ENCODE results near the gene NRN1. TPM values are rescaled to one million over a fixed set of nuclear protein-coding genes. Genes with fewer than 3 reads are reported as not detected.
A peak's percentile ranks its signal among the peaks of the same experiment; 100 is the strongest.

Gene NRN1
- total RNA-seq: 1 to 10 TPM; 1.8 to 9.6 (median 4.0) TPM
- 10 to 100 TPM in 1 of 2 donors, 1 to 10 TPM in 1; 9.4 to 31.9 TPM for polyA plus RNA-seq
- long read RNA-seq, donor 1, transcript NRN1-201 (3 exons, 1,624 nt): major isoform, 9 of 14 reads
- long read RNA-seq, donor 1, partial matches to known transcripts: 2 of 14 reads
- long read RNA-seq, donor 1, other reads (novel, unspliced or antisense): 1 of 14 reads
- long read RNA-seq, donor 2, partial matches to known transcripts: 0 of 1 reads
- long read RNA-seq, donor 2, other reads (novel, unspliced or antisense): 0 of 1 reads
- long read RNA-seq, donor 3, partial matches to known transcripts: 2 of 8 reads
- long read RNA-seq, donor 3, other reads (novel, unspliced or antisense): 2 of 8 reads

- Histone ChIP-seq H3K9me3 (peaks cover 0 to 3% of the 10 kb centered on the region in 2 donors), H3K4me1 (ENCODE audit: insufficient read depth) (peaks cover 6% of the 10 kb centered on the region), H3K36me3 (no peaks in the 10 kb centered on the region), H3K27ac (no peak within 1 kb of the TSS), H3K4me3 (peak within 1 kb of the TSS; percentile 10), H3K27me3 (no peaks in the 10 kb centered on the region)
- TF ChIP-seq EP300 (IDR thresholded peaks at IDR 0.05) (no peak), POLR2A (IDR thresholded peaks at IDR 0.05) (no peak), CTCF (IDR thresholded peaks at IDR 0.05) (no peak)
- WGBS, 3 donors: 4 to 6% (median 6%) methylated on average over 50 to 51 of the region's 51 CpGs
- no peak for DNase-seq
- intact Hi-C loops (cut with DNase I): no loop called here
Observed at GRCh38 chr6:6006428-6007365, at the start of gene NRN1. Gene NRN1, minus strand, starts transcription at chr6:6006925. Its CDS starts 176 bp downstream, at chr6:6006749.

- WGBS, 3 donors: 27 to 41% (median 37%) methylated on average over 3 of the region's 3 CpGs
- intact Hi-C loops (cut with DNase I): loop anchor here in 1 of 4 donors (10.0 kb wide), 1 partner anchor 493 kb away; no protein-coding TSS in a partner anchor
- no peak overlapping the region for H3K27ac ChIP-seq
Observed at GRCh38 chr6:6052216-6052615, 45.5 kb upstream of the NRN1 start.

GRCh38 chr6:6046716-6047115 lies 40.0 kb upstream of the NRN1 start:
- no peak for TF ChIP-seq EP300 (IDR thresholded peaks at IDR 0.05)
- TF ChIP-seq POLR2A (IDR thresholded peaks at IDR 0.05): no peak
- TF ChIP-seq CTCF (IDR thresholded peaks at IDR 0.05): no peak
- Histone ChIP-seq H3K9me3 (no peaks in the 10 kb centered on the region), H3K36me3 (no peaks in the 10 kb centered on the region), H3K27ac (no peak overlapping the region), H3K4me1 (ENCODE audit: insufficient read depth) (no peaks in the 10 kb centered on the region), H3K27me3 (no peaks in the 10 kb centered on the region), H3K4me3 (no peak overlapping the region)
- DNase-seq: no peak
- WGBS, 3 donors: 73 to 85% (median 77%) methylated on average over 2 of the region's 2 CpGs
- intact Hi-C loops (cut with DNase I): no loop called here

More at GRCh38 chr6:6052216-6052615, 45.5 kb upstream of the NRN1 start:
- no peak for DNase-seq
- no peaks in the 10 kb centered on the region for H3K4me1 ChIP-seq (ENCODE audit: insufficient read depth)
- no peak overlapping the region for H3K4me3 ChIP-seq
- H3K27me3 ChIP-seq: no peaks in the 10 kb centered on the region
- no peak for TF ChIP-seq CTCF (IDR thresholded peaks at IDR 0.05)
- TF ChIP-seq EP300 (IDR thresholded peaks at IDR 0.05): no peak
- no peak for TF ChIP-seq POLR2A (IDR thresholded peaks at IDR 0.05)
- no peaks in the 10 kb centered on the region for H3K36me3 ChIP-seq
- no peaks in the 10 kb centered on the region for H3K9me3 ChIP-seq

GRCh38 chr6:6039946-6040509 lies 33.3 kb upstream of the NRN1 start:
- no peak overlapping the region for H3K27ac ChIP-seq
- no peaks in the 10 kb centered on the region for H3K9me3 ChIP-seq
- 66 to 78% (median 68%) methylated on average over 3 of the region's 3 CpGs for WGBS, 3 donors
- H3K4me3 ChIP-seq: no peak overlapping the region
- TF ChIP-seq POLR2A (IDR thresholded peaks at IDR 0.05) (no peak), CTCF (IDR thresholded peaks at IDR 0.05) (no peak), EP300 (IDR thresholded peaks at IDR 0.05) (no peak)
- intact Hi-C loops (cut with DNase I): no loop called here
- no peaks in the 10 kb centered on the region for H3K36me3 ChIP-seq
- no peaks in the 10 kb centered on the region for H3K27me3 ChIP-seq
- no peaks in the 10 kb centered on the region for H3K4me1 ChIP-seq (ENCODE audit: insufficient read depth)
- DNase-seq: no peak
